Testis (tissue), 3 donors: Measurements from ENCODE around the gene MLC1. TPM values are rescaled to one million over a fixed set of nuclear protein-coding genes. Genes with fewer than 3 reads are reported as not detected.
A peak's percentile ranks its signal among the peaks of the same experiment; 100 is the strongest.

Experiments used
- DNase-seq: peaks from one replicate; pipeline ENCODE4 v3.0.0-alpha.2; 2019
- H3K27ac ChIP-seq, 2 donors: fragments of 200-600 bp; sonication (generic); one replicate each; pipeline ENCODE4 v1.5.1; 2019
- H3K27me3 ChIP-seq: fragments of 200-600 bp; sonication (generic); one replicate; pipeline ENCODE4 v1.5.1; 2019
- H3K36me3 ChIP-seq: fragments of 200-600 bp; sonication (generic); one replicate; pipeline ENCODE4 v1.5.1; 2017; ENCODE audit warnings: low read depth; ENCODE audit errors: missing control alignments
- H3K4me1 ChIP-seq: fragments of 200-600 bp; sonication (generic); one replicate; pipeline ENCODE4 v1.5.1; 2019
- H3K4me3 ChIP-seq, 2 donors: fragments of 200-600 bp; sonication (generic); one replicate each; pipeline ENCODE4 v1.5.1; 2017 to 2019
- H3K9me3 ChIP-seq: fragments of 200-600 bp; sonication (generic); one replicate; pipeline ENCODE4 v1.5.1; 2017
- POLR2A ChIP-seq: fragments of 450-650 bp; IDR thresholded peaks from one replicate; pipeline ENCODE4 v1.6.1; 2017; ENCODE audit warnings: antibody characterized with exemption, mild to moderate bottlenecking, moderate library complexity
- WGBS, 2 donors: methylation state at CpG; one replicate each; pipeline ENCODE4 v1.1.5; 2018; 5-methylcytosine and 5-hydroxymethylcytosine counted together
- intact Hi-C: fragments of 100-400 bp; cut with DNase I; formaldehyde crosslinking; loops from one replicate; pipeline ENCODE4 v1.15.1; 2023; ENCODE audit warnings: low total_unique reads
- polyA plus RNA-seq: library from polyadenylated mRNA; stranded (reverse); fragments of 350-450 nt; fragmentation: Illumina TruSeq; extraction: RNeasy Lipid Tissue Mini Kit (QIAGEN cat#74804); gene quantifications from one replicate; pipeline ENCODE4 v1.2.3, GENCODE V29; 2014; ENCODE audit warnings: low read depth, low replicate concordance; ENCODE audit not compliant: insufficient read depth
- total RNA-seq, 2 donors: library from RNA; depleted of rRNA; stranded (reverse); fragments of >200 nt; gene quantifications; one replicate each; pipeline ENCODE4 v1.2.3, GENCODE V29; 2016
- TF ChIP-seq, protein P1 (sequence below), 3 experiments: fragments of 450-650 bp in 2 of 3; fragments of 200-600 bp in 1 of 3; sonication (generic) in 1 of 3; IDR thresholded peaks; one replicate each; pipeline ENCODE4 v1.5.1; 2016 to 2019; ENCODE audit warnings: antibody characterized with exemption in 3 of 3, mild to moderate bottlenecking in 2 of 3, moderate library complexity in 1 of 3

The MLC1 gene
- total and polyA plus RNA-seq, 3 donors from 2014 or later: 1.3 to 1.5 (median 1.3) TPM

DNA sequence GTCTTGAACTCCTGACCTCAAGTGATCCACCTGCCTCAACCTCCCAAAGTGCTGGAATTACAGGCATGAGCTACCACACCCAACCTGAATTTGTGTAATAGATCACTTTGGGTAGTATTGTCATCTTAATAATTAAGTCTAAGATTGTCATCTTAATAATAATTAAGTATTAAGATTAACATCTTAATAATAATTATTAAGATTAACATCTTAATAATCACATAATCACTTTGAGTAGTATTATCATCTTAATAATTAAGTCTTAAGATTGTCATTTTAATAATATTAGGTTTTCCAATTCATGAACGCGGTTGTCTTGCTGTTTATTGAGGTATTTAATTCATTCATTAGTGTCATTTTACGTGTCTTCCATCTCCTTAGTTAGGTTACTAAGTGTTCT is 12.8 kb upstream of the MLC1 start:
- Histone ChIP-seq H3K36me3 (no peaks in the 10 kb centered on the region), H3K4me3 (no peak overlapping the region), H3K27me3 (no peaks in the 10 kb centered on the region), H3K27ac (no peak overlapping the region), H3K9me3 (no peaks in the 10 kb centered on the region), H3K4me1 (no peaks in the 10 kb centered on the region)
- 91 to 92% methylated on average over 3 of the region's 3 CpGs for WGBS, 2 donors
- DNase-seq: no peak
- TF ChIP-seq, protein P1, sequence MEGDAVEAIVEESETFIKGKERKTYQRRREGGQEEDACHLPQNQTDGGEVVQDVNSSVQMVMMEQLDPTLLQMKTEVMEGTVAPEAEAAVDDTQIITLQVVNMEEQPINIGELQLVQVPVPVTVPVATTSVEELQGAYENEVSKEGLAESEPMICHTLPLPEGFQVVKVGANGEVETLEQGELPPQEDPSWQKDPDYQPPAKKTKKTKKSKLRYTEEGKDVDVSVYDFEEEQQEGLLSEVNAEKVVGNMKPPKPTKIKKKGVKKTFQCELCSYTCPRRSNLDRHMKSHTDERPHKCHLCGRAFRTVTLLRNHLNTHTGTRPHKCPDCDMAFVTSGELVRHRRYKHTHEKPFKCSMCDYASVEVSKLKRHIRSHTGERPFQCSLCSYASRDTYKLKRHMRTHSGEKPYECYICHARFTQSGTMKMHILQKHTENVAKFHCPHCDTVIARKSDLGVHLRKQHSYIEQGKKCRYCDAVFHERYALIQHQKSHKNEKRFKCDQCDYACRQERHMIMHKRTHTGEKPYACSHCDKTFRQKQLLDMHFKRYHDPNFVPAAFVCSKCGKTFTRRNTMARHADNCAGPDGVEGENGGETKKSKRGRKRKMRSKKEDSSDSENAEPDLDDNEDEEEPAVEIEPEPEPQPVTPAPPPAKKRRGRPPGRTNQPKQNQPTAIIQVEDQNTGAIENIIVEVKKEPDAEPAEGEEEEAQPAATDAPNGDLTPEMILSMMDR (IDR thresholded peaks at IDR 0.05): no peak
- no peak for TF ChIP-seq POLR2A
- intact Hi-C loops: no loop called here

DNA sequence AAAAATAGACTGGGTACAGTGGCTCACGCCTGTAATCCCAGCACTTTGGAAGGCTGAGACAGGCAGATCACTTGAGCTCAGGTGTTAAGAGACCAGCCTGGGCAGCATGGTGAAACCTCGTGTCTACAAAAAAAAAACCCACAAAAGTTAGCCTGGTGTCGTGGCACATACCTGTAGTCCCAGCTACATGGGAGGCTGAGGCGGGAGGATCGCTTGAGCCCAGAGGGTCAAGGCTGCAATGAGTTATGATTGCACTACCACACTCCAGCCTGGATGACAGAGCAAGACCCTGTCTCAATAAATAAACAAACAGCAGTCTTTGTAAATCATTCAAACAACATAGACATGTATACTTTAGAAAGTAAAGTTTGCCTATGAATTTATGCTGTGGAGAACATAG is 7.1 kb upstream of the MLC1 start:
- Histone ChIP-seq H3K4me1 (no peaks in the 10 kb centered on the region), H3K4me3 (no peak overlapping the region), H3K27ac (no peak overlapping the region), H3K9me3 (no peaks in the 10 kb centered on the region), H3K36me3 (no peaks in the 10 kb centered on the region), H3K27me3 (no peaks in the 10 kb centered on the region)
- intact Hi-C loops: no loop called here
- 52 to 70% methylated on average over 5 of the region's 5 CpGs for WGBS, 2 donors
- no peak for DNase-seq
- no peak for TF ChIP-seq POLR2A
- TF ChIP-seq, protein P1 (IDR thresholded peaks at IDR 0.05): no peak

DNA sequence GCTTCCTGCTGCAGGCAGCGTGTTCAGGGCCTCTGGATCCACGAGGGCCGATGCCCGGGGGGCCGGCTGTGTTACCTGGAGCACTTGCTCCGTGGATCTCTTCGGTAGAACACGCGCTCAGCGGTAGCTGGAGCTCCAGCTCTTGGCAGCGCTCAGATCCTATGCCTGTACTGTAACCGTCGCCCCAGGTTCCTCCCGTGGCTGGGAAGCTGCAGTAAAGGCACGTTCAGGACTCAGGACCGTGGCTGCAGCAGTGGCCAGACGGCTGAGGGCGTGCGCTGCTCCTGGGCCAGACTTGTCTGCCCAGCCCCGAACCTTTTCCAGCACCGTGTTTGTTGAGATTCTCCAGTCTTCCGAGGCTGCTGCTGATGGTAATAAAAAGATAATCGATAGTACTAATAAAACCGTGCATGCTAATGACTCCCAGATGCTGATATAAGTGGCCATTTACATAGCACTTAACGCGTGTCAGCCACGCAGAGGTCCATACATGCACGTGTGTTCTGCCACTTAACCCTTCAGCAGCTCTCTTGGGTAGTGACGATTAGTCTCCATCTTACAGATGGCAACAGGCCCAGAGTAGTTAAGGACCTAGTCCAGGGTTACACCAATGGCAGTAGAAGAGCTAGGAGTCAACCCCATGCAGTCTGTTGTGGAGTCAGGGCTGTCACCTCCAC is 6.0 kb upstream of the MLC1 start:
- intact Hi-C loops: no loop called here
- H3K4me3 ChIP-seq: peak overlapping the region in 1 of 2 donors; percentile 62
- H3K27me3 ChIP-seq: no peaks in the 10 kb centered on the region
- H3K27ac ChIP-seq: no peak overlapping the region
- TF ChIP-seq POLR2A: no peak
- TF ChIP-seq, protein P1 (IDR thresholded peaks at IDR 0.05): no peak
- WGBS, 2 donors: 56 to 65% methylated on average over 25 to 29 of the region's 29 CpGs
- H3K9me3 ChIP-seq: no peaks in the 10 kb centered on the region
- H3K36me3 ChIP-seq: no peaks in the 10 kb centered on the region
- H3K4me1 ChIP-seq: no peaks in the 10 kb centered on the region
- DNase-seq: no peak

DNA sequence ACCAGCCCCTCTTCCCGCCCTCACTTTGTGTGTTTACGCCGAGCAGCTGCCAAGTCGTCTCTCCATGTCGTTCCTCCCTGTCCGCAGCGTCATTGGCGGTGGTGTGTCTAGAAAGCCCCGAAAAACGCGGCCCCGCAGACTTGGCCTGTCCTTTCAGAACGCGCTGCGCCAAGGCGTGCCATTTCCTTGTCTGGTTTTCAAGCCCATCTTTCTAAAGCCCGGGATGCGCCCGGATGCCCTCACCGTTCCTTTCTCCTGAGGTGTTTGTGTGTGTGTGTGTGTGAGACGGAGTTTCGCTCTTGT is 5.1 kb upstream of the MLC1 start:
- H3K27me3 ChIP-seq: no peaks in the 10 kb centered on the region
- no peaks in the 10 kb centered on the region for H3K4me1 ChIP-seq
- no peaks in the 10 kb centered on the region for H3K9me3 ChIP-seq
- DNase-seq: peak; percentile 28
- TF ChIP-seq, protein P1 (IDR thresholded peaks at IDR 0.05): no peak
- TF ChIP-seq POLR2A: no peak
- WGBS, 2 donors: 71 to 86% methylated on average over 21 to 22 of the region's 22 CpGs
- H3K4me3 ChIP-seq: peak overlapping the region; percentile 55 to 62
- intact Hi-C loops: no loop called here
- H3K36me3 ChIP-seq: no peaks in the 10 kb centered on the region
- peak overlapping the region; percentile 50 to 70 for H3K27ac ChIP-seq

DNA sequence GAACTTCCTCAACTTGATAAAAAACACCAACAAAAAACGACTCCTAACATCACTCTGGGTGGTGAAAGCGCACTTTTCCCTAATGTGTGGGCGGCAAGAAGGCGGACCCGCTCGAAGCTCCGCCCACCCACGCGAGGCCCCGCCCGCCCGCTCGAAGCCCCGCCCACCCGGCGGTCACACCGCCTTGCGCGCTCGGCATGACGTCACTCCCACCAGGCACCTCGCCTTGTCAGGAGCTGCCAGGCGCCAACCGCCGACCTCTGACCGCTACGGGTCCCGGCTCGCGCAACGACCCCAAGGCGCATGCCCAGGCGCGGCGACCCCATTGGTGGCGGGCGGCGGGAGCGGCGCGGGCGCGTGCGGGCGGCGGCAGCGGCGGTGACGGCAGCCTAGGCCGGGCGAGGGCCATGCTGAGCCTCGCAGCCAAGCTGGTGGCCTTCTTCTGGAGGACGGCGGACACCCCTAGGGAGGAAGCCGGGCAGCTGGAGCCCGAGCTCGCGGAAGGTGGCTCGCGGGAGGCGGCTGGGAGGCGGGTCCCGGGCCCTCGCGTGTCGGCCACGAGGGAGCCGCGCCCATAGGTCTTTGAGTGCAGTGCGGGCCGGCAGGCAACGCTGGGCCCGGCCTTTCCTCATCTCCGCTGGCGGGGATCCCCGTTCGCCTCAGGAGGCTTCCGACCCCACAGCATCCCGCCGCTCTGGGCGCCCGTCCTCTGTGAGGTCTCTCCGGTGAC is 4.6 kb upstream of the MLC1 start, which contains the start of gene MOV10L1:
Gene MOV10L1 (plus strand): TSS at position 325 of the 730 bp plus-strand sequence. CDS start 83 bp downstream, at position 408.
- peak within 1 kb of the TSS; percentile 50 to 70 for H3K27ac ChIP-seq
- peak; percentile 90 for DNase-seq
- no peaks in the 10 kb centered on the region for H3K36me3 ChIP-seq
- TF ChIP-seq, protein P1 (IDR thresholded peaks at IDR 0.05): no peak
- TF ChIP-seq POLR2A: no peak
- H3K4me1 ChIP-seq: no peaks in the 10 kb centered on the region
- 12 to 41% methylated on average over 41 to 78 of the region's 83 CpGs for WGBS, 2 donors
- no peaks in the 10 kb centered on the region for H3K9me3 ChIP-seq
- intact Hi-C loops: no loop called here
- H3K27me3 ChIP-seq: no peaks in the 10 kb centered on the region
- peak within 1 kb of the TSS; percentile 55 to 62 for H3K4me3 ChIP-seq
